Ascending aorta (tissue), 2 donors: ENCODE measurements around the gene AVP. TPM values are rescaled to one million over a fixed set of nuclear protein-coding genes. Genes with fewer than 3 reads are reported as not detected.
"Not testable (repeated sequence)": the region's sequence is repeated elsewhere in the genome, so short reads cannot be mapped to it uniquely, and the experiment has no call there.

Experiments used
- DNase-seq, 2 donors: peaks; one replicate each; pipeline ENCODE4 v3.0.0-alpha.2; 2019; ENCODE audit warnings: low spot score in 2 of 2
- H3K27ac ChIP-seq, 2 donors: fragments of 200-600 bp; sonication (generic); one replicate each; pipeline ENCODE4 v1.5.1; 2016 to 2017; ENCODE audit warnings: mild to moderate bottlenecking in 1 of 2
- H3K27me3 ChIP-seq: fragments of 200-600 bp; sonication (generic); one replicate; pipeline ENCODE4 v1.5.1; 2017
- H3K36me3 ChIP-seq, 2 donors: fragments of 200-600 bp; sonication (generic); one replicate each; pipeline ENCODE4 v1.5.1; 2016
- H3K4me1 ChIP-seq, 2 donors: fragments of 200-600 bp; sonication (generic); one replicate each; pipeline ENCODE4 v1.5.1; 2016 to 2017; ENCODE audit warnings: mild to moderate bottlenecking in 1 of 2
- H3K4me3 ChIP-seq, 2 donors: fragments of 200-600 bp; sonication (generic); one replicate each; pipeline ENCODE4 v1.5.1; 2016 to 2017; ENCODE audit warnings: mild to moderate bottlenecking in 1 of 2
- H3K9me3 ChIP-seq, 2 donors: fragments of 200-600 bp; sonication (generic); one replicate each; pipeline ENCODE4 v1.5.1; 2016
- intact Hi-C: fragments of 100-400 bp; cut with DNase I; formaldehyde crosslinking; loops from one replicate; pipeline ENCODE4 v1.15.1; 2023
- total RNA-seq: library from RNA; depleted of rRNA; stranded (reverse); fragments of >200 nt; gene quantifications from one replicate; pipeline ENCODE4 v1.1.0, GENCODE V29; 2016
- TF ChIP-seq, protein P1 (sequence below), 3 experiments: fragments of 200-600 bp in 2 of 3; fragments of 450-650 bp in 1 of 3; sonication (generic) in 2 of 3; IDR thresholded peaks; one replicate each; pipeline ENCODE4 v1.5.1; 2016 to 2019; ENCODE audit warnings: antibody characterized with exemption in 3 of 3, mild to moderate bottlenecking in 1 of 3, moderate library complexity in 1 of 3

Gene AVP
- total RNA-seq, 1 donor from 2014 or later = not detected

DNA sequence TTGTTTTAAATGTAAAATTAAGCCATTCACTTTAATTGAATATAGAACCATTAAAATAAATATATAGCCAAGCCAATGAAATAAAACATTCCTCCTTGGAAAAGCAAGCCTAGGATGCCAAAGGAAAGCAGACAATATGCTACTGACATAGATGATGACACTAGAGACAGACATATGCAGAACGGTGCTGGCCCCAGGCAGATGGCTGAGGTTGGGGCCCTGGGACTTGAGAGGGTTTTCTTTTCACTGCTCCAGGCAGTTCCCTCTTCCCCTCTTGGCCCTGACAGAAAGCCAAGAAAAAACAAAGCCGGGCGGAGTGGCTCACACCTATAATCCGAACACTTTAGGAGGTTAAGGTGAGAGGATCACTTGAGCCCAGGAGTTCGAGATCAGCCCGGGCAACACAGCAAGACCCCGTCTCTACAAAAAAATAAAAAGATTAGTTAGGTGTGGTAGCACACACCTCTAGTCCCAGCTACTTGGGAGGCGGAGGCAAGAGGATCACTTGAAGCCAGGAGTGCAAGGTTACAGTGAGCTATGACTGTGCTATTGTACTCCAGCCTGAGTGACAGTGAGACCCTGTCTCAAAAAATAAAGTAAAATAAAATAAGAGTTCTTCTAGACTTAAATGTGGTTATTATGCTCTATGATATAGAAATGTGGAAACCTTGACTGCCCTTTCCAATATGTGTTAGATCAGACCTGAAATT, 43.9 kb upstream of the AVP start:
- intact Hi-C loops = no loop called here
- Histone ChIP-seq H3K36me3 (no peaks in the 10 kb centered on the region), H3K4me1 (no peaks in the 10 kb centered on the region), H3K9me3 (no peaks in the 10 kb centered on the region), H3K27me3 (no peaks in the 10 kb centered on the region), H3K4me3 (no peak overlapping the region), H3K27ac (no peak overlapping the region)
- TF ChIP-seq, protein P1, sequence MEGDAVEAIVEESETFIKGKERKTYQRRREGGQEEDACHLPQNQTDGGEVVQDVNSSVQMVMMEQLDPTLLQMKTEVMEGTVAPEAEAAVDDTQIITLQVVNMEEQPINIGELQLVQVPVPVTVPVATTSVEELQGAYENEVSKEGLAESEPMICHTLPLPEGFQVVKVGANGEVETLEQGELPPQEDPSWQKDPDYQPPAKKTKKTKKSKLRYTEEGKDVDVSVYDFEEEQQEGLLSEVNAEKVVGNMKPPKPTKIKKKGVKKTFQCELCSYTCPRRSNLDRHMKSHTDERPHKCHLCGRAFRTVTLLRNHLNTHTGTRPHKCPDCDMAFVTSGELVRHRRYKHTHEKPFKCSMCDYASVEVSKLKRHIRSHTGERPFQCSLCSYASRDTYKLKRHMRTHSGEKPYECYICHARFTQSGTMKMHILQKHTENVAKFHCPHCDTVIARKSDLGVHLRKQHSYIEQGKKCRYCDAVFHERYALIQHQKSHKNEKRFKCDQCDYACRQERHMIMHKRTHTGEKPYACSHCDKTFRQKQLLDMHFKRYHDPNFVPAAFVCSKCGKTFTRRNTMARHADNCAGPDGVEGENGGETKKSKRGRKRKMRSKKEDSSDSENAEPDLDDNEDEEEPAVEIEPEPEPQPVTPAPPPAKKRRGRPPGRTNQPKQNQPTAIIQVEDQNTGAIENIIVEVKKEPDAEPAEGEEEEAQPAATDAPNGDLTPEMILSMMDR (IDR thresholded peaks at IDR 0.05) = no peak
- no peak for DNase-seq

DNA sequence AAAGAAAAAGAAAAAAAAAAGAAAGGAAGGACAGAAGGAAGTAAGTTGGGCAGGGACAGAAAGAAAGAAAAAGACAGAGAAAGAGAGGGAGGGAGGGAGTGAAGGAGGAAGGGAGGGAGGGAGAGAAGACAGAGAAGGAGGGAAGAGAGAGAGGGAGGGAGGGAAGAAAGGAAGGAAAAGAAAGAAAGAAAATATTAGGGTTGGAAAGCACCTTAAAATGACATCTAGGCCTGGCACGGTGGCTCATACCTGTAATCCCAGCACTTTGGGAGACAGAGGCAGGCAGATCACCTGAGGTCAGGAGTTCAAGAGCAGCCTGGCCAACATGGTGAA, 42.0 kb upstream of the AVP start:
- Histone ChIP-seq H3K4me3 (no peak overlapping the region), H3K27me3 (no peaks in the 10 kb centered on the region), H3K36me3 (peaks cover 8% of the 10 kb centered on the region in 2 donors), H3K9me3 (no peaks in the 10 kb centered on the region), H3K4me1 (no peaks in the 10 kb centered on the region), H3K27ac (no peak overlapping the region)
- intact Hi-C loops = no loop called here
- TF ChIP-seq, protein P1 (IDR thresholded peaks at IDR 0.05) = no peak
- no peak for DNase-seq

DNA sequence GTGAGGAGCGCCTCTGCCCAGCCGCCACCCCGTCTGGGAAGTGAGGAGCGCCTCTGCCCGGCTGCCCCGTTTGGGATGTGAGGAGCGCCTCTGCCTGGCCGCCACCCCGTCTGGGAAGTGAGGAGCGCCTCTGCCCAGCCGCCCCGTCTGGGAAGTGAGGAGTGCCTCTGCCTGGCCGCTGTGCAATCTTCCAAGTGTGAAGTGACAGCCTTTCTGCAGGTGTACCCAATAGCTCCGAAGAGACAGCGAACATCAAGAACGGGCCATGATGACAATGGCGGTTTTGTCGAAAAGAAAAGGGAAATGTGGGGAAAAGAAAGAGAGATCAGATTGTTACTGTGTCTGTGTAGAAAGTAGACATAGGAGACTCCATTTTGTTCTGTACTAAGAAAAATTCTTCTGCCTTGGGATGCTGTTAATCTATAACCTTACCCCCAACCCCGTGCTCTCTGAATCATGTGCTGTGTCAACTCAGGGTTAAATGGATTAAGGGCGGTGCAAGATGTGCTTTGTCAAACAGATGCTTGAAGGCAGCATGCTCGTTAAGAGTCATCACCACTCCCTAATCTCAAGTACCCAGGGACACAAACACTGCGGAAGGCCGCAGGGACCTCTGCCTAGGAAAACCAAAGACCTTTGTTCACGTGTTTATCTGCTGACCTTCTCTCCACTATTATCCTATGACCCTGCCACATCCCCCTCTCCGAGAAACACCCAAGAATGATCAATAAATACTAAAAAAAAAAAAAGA, 41.4 kb upstream of the AVP start:
- H3K4me3 ChIP-seq, intact Hi-C loops, H3K4me1 ChIP-seq, H3K27ac ChIP-seq, H3K9me3 ChIP-seq, DNase-seq, H3K27me3 ChIP-seq: not testable (repeated sequence)
- peaks cover 13 to 14% of the 10 kb centered on the region in 2 donors for H3K36me3 ChIP-seq

DNA sequence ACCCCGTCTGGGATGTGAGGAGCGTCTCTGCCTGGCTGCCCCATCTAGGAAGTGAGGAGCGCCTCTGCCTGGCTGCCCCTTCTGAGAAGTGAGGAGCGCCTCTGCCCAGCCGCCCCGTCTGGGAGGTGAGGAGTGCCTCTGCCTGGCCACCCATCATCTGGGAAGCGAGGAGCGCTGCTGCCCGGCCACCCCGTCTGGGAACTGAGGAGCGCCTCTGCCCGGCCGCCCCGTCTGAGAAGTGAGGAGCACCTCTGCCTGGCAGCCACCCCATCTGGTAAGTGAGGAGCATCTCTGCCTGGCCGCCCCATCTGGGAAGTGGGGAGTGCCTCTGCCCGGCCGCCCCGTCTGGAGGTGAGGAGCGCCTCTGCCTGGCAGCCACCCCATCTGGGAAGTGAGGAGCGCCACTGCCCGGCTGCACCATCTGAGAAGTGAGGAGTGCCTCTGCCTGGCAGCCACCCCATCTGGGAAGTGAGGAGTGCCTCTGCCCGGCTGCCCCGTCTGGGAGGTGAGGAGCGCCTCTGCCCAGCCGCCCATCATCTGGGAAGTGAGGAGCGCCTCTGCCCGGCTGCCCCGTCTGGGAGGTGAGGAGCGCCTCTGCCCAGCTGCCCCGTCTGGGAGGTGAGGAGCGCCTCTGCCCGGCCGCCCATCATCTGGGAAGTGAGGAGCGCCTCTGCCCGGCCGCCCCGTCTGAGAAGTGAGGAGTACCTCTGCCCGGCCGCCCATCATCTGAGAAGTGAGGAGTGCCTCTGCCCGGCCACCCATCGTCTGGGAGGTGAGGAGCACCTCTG, 40.4 kb upstream of the AVP start:
- H3K9me3 ChIP-seq, H3K4me3 ChIP-seq, H3K4me1 ChIP-seq, intact Hi-C loops, H3K27ac ChIP-seq, H3K27me3 ChIP-seq, DNase-seq: not testable (repeated sequence)
- H3K36me3 ChIP-seq = peaks cover 16 to 18% of the 10 kb centered on the region in 2 donors

DNA sequence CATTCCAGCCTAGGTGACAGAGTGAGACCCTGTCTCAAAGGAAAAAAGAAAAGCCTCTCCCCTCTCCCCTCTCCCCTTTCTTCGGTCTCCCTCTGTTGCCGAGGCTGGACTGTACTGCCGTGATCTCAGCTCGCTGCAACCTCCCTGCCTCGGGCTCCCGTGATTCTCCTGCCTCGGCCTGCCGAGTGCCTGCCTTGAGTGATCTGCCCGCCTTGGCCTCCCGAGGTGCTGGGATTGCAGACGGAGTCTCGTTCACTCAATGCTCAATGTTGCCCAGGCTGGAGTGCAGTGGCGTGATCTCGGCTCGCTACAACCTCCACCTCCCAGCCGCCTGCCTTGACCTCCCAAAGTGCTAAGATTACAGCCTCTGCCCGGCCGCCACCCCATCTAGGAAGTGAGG, 39.6 kb upstream of the AVP start:
- H3K9me3 ChIP-seq, H3K4me3 ChIP-seq, H3K27me3 ChIP-seq, H3K27ac ChIP-seq, intact Hi-C loops, DNase-seq, H3K4me1 ChIP-seq: not testable (repeated sequence)
- peaks cover 18 to 19% of the 10 kb centered on the region in 2 donors for H3K36me3 ChIP-seq

DNA sequence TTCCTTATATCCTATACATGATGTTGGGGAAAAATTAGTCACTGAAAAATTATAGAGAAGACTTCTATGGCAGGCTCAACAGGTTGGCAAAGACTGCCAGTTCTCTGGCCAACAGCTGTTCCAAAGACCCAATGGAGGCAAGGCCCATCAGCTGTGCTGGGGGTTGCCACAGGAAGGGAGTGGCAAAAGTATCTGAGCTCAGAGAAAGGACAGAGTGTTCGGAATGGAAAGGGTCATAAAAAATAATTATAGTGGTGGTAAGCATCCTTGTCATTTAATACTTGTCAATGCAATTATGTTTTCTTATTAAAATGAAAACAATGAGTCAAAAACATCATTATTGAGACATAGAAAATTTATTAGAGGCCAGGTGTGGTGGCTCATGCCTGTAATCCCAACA, 39.0 kb upstream of the AVP start:
- intact Hi-C loops = no loop called here
- Histone ChIP-seq H3K27ac (no peak overlapping the region), H3K9me3 (no peaks in the 10 kb centered on the region), H3K36me3 (peaks cover 18 to 21% of the 10 kb centered on the region in 2 donors), H3K4me3 (no peak overlapping the region), H3K4me1 (no peaks in the 10 kb centered on the region), H3K27me3 (no peaks in the 10 kb centered on the region)
- TF ChIP-seq, protein P1 (IDR thresholded peaks at IDR 0.05) = no peak
- DNase-seq = no peak
